T-helper 2 cell treated with Interferon-gamma antibody and Interleukin-4, amounts not matched to agents 100 ng/mL and 5 ng/mL, for 36 hours (primary cell): ENCODE measurements around the gene MCF2L. TPM values are rescaled to one million over a fixed set of nuclear protein-coding genes. Genes with fewer than 3 reads are reported as not detected.

Experiments used
- intact Hi-C: fragments of 100-400 bp; cut with micrococcal nuclease; formaldehyde crosslinking; loops from one replicate; pipeline ENCODE4 v1.15.1; 2023
- total RNA-seq: library from RNA; stranded (reverse); gene quantifications from 2 replicates; pipeline ENCODE4 v1.2.3, GENCODE V29; 2022

MCF2L gene
- total RNA-seq, 1 donor from 2014 or later, result 0.14 TPM

DNA sequence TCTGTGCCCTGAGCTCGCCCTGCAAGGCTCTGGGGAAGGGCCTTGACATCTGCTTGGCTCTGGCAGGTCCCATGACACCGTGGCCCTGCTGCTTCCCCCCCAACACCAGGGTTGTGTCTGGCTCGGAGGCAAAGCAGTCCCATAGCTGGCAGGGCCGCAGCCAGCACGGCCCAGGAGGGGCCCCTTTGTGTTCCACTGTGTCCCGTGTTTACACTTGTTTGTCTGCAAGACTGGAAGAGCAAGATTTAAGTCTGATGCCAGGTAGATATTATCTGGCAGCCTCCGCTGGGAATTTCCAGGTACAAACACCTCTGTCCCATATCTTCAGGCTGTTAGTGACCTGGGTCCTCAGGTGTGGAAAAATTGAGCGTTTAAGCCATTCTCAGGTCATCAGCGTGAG, 44.3 kb downstream of the MCF2L start:
- intact Hi-C loops, result no loop called here

- intact Hi-C loops, result no loop called here
Observed at GRCh38 chr13:113013878-113014751, 45.1 kb downstream of the MCF2L start.

- intact Hi-C loops, result no loop called here
Observed at GRCh38 chr13:113014752-113015745, 46.0 kb downstream of the MCF2L start.

- intact Hi-C loops, result no loop called here
Observed at GRCh38 chr13:113015826-113016525, 47.0 kb downstream of the MCF2L start.

DNA sequence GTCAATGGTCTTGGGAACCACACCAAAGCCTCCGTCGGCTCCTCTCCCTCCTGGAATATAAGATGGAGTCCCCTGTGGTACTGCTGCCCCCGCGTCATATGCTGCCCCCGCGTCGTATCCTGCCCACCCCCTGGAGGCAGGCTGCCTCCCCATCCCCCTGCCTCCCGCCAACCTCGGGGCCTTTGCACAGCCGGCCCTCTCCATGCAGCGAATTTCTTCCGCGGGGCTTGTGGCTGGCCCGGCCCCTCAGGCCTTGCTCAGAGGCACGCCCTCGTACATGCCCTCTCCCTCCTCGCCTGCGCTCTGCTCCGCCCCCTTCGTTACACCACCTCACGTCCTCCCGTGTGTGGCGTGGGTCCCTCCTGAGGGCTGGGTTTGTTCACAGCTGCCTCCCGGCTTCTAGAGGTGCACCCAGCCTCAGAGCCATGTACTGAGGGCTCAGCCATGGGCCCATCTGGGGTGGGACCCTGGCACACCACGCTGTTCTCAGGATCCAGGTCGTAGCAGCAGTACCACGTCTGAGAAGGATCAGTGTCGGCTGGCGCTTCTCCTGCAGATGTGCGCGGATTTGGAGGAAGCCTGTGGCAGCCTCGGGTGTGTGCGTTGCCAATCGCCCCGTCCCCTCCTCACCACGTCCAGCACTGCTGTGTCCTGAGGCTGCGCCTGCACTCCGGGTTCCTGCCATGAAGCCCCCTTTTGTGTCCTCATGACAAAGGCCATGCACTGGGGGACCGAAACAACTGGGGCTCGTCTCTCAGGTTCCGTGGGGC, 47.7 kb downstream of the MCF2L start:
- intact Hi-C loops, result no loop called here

DNA sequence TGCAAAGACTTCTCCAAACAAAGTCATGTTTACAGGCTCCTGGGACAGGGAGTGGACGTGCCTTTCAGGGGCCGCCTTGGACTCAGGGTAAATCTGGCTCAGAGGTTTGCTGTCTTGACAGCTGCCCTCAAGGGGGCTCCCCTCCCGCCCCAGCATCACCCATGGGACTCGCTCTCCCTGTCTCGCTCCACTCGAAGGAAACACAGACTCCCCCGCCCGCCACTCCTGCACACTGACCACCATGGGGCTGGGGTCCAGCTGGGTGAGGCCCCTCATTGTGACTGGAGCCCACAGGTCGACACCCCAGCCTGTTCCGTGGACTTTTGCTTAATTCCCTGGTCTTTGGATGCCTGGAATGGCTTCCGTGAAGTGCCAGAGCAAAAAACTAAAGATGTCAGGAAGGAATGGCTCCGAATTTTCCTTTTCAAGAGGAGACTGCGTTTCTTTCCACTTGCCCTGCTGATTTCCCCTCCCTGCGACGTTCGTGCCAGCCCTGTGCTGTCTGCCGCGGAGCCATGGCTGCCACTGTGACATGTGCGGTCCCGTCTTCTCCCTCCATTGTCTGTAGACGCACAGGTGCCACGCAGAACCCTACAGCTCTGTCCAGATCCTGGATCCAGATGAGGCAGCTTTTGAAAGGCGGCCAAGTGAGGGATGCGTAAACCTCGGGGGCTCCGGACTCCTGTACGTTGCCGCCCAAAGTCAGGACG, 48.6 kb downstream of the MCF2L start:
- intact Hi-C loops, result no loop called here

GRCh38 chr13:113018676-113019465, 49.9 kb downstream of the MCF2L start:
- intact Hi-C loops, result no loop called here

- intact Hi-C loops, result no loop called here
Observed at GRCh38 chr13:113020323-113021080, 51.5 kb downstream of the MCF2L start.

DNA sequence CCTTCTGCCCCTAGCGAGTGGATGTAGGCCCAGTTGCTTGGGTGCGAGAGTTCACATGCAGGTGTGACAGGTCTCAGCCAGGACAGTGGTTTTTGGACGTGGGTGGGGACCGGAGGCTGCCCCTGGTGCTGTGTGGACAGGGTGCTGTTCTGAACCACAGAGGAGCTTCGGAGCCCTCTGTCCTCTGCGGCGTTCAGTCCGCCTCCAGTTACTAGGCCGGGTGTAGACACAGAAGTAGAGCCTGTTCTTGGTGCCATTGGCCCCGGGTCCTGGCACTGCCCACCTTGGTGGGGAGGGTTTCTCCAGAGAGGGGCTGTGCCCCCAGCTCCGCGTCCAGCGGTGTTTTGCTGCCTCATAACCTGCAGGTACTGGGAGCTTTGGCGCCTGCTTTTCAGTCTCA, 52.4 kb downstream of the MCF2L start:
- intact Hi-C loops, result no loop called here

DNA sequence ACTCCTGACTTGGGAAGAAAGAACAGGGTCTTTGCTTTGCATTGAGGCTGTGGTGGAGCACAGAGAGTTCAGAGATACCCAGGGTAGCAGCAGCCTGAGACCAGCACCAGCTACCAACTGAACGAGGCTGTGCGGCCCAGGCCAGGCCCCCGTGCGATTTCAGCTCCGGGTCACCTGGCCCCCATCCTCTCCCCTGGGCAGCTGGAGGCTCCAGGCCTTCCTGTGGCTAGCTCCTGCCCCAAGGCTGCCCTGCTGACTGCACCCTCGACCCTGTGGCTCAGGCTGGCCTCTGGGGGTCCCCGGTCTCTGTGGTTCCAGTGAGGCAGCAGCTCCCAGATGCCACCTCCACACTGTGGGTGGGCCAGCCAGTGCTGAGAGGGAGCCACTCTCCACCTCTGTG, 52.8 kb downstream of the MCF2L start:
- intact Hi-C loops, result no loop called here

GRCh38 chr13:113022391-113022744, 53.4 kb downstream of the MCF2L start:
- intact Hi-C loops, result no loop called here

DNA sequence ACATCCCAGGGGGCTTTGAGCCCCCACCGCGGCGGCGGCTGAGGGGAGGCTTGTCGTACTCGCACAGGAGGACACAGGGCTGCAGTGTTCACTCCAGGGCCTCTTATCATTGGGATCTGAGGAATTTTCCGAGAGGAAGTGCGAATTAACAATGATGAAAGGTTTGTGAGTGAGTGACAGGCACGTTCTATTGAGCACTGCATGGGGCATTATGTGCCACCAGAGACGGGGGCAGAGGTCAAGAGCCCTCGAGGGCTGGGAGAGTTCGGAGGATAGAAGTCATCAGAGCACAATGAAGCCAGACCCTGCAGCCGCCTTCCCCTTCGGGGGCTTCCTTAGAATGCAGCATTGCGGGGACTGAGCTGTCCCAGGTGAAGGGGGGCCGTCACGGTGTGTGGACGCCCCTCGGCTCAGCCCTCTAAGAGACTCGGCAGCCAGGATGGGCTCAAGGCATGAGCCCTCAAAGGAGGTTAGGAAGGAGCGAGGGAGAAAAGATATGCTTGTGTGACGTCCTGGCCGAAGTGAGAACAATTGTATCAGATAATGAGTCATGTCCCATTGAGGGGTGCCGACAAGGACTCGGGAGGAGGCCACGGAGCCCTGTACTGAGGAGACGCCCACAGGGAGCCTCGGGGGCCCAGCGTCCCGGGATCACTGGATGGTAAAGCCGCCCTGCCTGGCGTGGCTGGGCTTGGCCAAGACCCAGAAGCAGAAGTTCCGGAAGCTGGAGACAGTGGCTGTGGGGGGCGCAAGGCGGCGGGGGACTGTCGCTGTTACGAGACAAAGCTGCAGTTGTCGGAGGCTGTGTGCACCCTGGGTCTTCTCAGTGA, 53.9 kb downstream of the MCF2L start:
- intact Hi-C loops, result no loop called here

DNA sequence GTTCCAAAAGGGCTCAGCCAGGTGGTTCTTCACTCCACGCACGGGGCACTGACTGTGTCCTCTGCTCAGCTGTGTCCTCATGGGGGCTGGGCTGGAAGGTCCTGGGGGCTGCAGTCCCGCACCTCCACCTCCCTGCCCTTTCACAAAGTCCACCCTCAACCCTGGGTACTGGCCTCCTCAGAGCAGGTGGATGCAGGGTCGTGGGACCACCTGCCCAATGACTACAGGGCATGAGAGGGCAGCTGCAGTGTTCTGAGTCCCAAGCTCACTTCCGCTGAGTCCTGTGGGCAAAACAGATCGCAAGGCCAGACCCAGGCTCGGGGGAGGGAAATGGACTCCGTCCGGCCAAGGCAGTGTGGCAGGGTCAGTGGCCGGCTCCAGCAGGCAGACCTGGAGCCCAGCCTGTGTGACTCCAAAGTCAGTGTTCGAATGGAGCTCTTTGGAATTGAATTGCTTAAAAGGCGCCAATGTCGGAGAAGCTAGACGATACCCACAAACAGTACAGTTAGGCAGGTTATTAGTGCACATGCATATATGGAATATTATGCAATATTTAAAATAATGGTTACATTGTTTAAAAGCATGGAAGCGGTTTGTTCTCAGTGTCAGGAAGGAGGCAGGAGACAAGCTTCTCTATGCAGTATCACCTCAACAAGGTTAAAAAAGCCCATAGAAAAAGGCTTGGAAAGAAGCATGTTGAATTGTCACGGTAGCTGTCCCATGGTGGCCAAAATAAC, 54.8 kb downstream of the MCF2L start:
- intact Hi-C loops, result no loop called here

GRCh38 chr13:113024466-113024865, 55.5 kb downstream of the MCF2L start:
- intact Hi-C loops, result no loop called here

DNA sequence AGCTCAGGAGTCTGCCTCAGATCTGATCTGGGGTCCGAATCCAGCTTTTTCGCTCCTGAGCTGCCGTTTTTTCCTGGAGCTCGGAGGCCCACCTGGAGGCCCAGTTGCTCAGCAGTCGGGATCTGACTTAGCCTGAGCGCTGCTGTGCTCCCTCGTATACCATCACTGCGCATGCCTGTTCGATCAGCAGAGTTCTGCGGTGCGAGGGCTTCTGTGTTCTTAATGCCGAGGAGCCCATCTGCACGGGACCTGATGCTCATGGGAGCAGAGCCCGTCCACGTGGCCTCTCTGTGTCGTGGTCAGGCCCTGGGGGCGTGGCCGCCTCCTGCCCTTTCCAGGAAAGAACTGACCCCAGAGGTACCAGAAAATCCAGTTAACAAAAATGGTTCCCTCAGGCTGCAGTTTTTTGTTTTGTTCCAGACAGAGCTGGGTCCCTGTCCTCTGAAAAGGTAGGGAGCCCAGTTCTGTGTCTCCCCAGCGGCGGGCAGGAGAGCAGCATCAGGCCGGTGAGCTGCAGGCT, 57.4 kb downstream of the MCF2L start:
- intact Hi-C loops, result no loop called here

- intact Hi-C loops, result no loop called here
Observed at GRCh38 chr13:113027095-113027494, 58.1 kb downstream of the MCF2L start.

- intact Hi-C loops, result no loop called here
Observed at GRCh38 chr13:113027566-113027965, 58.6 kb downstream of the MCF2L start.
